Esophagus (tissue), 2 donors: ENCODE data around the gene GULP1. TPM values are rescaled to one million over a fixed set of nuclear protein-coding genes. Genes with fewer than 3 reads are reported as not detected.

Source experiments
- H3K27ac ChIP-seq, 2 donors: one replicate each; pipeline ENCODE4 v1.5.1; 2013; ENCODE audit warnings: low read depth in 2 of 2, mild to moderate bottlenecking in 2 of 2, inconsistent platforms in 1 of 2, low read length in 1 of 2, moderate library complexity in 1 of 2
- H3K27me3 ChIP-seq, 2 donors: one replicate each; pipeline ENCODE4 v1.6.1; 2013; ENCODE audit warnings: low read length in 2 of 2, control low read depth in 1 of 2, mild to moderate bottlenecking in 1 of 2; ENCODE audit not compliant: insufficient read depth in 2 of 2, control insufficient read depth in 1 of 2
- H3K36me3 ChIP-seq, 2 donors: one replicate each; pipeline ENCODE4 v1.6.1; 2013; ENCODE audit warnings: low read length in 1 of 2; ENCODE audit not compliant: control insufficient read depth in 2 of 2, insufficient read depth in 2 of 2
- H3K4me1 ChIP-seq, 2 donors: one replicate each; pipeline ENCODE4 v1.6.1; 2013; ENCODE audit warnings: low read length in 1 of 2; ENCODE audit not compliant: control insufficient read depth in 2 of 2, insufficient read depth in 2 of 2
- H3K4me3 ChIP-seq, 2 donors: one replicate each; pipeline ENCODE4 v1.5.1; 2013; ENCODE audit warnings: low read length in 2 of 2, mild to moderate bottlenecking in 2 of 2, low read depth in 1 of 2, moderate library complexity in 1 of 2
- H3K9me3 ChIP-seq, 2 donors: one replicate each; pipeline ENCODE4 v1.6.1; 2013; ENCODE audit warnings: mild to moderate bottlenecking in 2 of 2, low read depth in 1 of 2, low read length in 1 of 2, moderate library complexity in 1 of 2; ENCODE audit not compliant: control insufficient read depth in 2 of 2, insufficient read depth in 1 of 2
- WGBS, 2 donors: extraction: QIAGEN DNeasy Blood & Tissue Kit; methylation state at CpG; one replicate each; pipeline ENCODE4 v1.1.7; 2013; 5-methylcytosine and 5-hydroxymethylcytosine counted together
- polyA plus RNA-seq, 2 donors: library from polyadenylated mRNA; stranded (reverse); fragments of 200-250 nt; gene quantifications; one replicate each; pipeline ENCODE4 v1.2.3, GENCODE V29; 2013
- donor health status: healthy with polysubstance abuse.
- donor health status: Bipolar disorder and iron deficiency.

Gene GULP1
- polyA plus RNA-seq, result 10 to 100 TPM in 1 of 2 donors, 1 to 10 TPM in 1; 5.5 to 10.5 TPM

DNA sequence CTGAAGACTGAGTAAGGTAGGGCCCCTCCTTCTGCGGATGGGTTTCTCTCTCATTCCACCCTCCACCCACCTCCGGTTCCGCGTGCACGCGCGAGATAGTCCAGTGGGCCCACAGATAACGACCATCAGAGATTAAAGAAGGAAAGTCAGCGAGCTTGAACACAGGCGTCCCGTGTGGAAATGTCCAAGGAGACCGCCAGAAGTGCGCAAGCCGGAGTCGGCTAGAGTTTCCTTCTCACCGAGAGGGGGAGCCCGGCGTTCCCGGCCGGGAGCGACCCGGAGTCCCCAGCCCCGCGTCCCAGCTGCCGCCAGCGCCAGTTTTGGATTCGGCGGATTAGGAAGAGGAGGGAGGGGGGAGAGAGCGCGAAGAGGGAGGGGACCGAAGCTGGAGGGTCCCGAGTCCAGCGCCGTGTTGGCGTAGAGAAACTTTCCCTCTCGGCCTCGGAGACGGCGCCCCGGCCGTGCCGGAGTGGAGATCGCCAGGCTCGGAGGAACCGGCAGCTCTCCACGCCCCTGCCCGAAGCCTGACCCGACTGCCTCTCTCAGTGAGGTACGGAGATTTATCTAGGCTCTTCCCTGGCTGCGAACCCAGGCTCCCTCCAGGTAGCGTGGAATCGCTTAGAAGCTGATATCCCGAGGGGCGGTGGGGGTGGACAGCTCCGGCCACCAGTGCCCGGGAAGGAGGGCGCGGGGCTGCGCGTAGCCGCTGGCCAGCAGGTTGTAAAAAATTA lies at the start of gene GULP1:
Gene GULP1, plus strand, starts transcription at position 258 of the 731 bp plus-strand sequence. CDS start 185,829 bp downstream, outside the sequence.
- WGBS, 2 donors, result 0 to 1% methylated on average over 58 to 61 of the region's 61 CpGs
- peak within 1 kb of the TSS; percentile 97 to 99 for H3K27ac ChIP-seq
- no peaks in the 10 kb centered on the region for H3K36me3 ChIP-seq
- H3K4me3 ChIP-seq, result peak within 1 kb of the TSS; percentile 84 to 89
- H3K27me3 ChIP-seq, result no peaks in the 10 kb centered on the region
- H3K9me3 ChIP-seq, result no peaks in the 10 kb centered on the region
- peaks cover 0 to 3% of the 10 kb centered on the region in 2 donors for H3K4me1 ChIP-seq

DNA sequence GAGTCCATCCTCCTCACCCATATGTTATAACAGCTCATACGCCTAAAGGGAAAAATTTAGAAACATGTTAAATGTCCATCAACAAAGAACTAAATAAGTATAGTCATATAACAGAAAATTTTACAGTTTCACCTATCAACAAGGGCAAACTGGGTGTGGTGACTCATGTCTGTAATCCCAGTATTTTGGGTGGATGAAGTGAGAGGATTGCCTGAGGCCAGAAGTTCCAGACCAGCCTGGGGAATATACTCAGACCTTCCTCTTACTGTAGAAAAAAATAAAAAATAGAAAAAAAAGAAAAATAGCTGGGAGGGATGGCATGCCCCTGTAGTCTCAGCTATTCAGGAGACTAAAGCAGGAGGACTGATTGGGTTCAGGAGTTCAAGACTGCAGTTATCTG lies 48.3 kb upstream of the GULP1 start:
- H3K27me3 ChIP-seq, result no peaks in the 10 kb centered on the region
- no peak overlapping the region for H3K27ac ChIP-seq
- H3K36me3 ChIP-seq, result no peaks in the 10 kb centered on the region
- no peaks in the 10 kb centered on the region for H3K9me3 ChIP-seq
- no peak overlapping the region for H3K4me3 ChIP-seq
- no peaks in the 10 kb centered on the region for H3K4me1 ChIP-seq
- 69 to 87% methylated on average over 1 of the region's 1 CpG for WGBS, 2 donors

DNA sequence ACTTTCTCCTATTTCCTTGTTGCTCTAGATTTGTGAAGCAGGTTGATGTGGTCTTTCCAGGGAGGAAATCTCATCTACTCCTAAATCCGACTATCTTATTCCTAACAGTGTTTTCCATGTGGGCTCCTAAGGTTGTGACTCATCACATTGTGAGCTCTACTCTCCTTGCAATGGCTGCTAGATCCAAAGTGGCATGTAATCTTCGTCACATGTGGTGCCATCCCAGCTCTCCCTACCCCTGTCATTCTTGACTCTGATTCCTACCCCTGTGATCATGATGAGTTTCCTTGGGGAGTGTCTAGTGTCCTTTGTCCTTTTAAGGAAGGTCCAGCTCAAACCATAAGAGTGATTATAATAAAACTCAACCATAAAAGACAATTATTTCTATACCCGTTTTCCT lies 47.3 kb upstream of the GULP1 start:
- no peaks in the 10 kb centered on the region for H3K36me3 ChIP-seq
- H3K27ac ChIP-seq, result no peak overlapping the region
- H3K4me3 ChIP-seq, result no peak overlapping the region
- 76% methylated on average over 3 of the region's 3 CpGs for WGBS, 2 donors
- H3K27me3 ChIP-seq, result no peaks in the 10 kb centered on the region
- H3K9me3 ChIP-seq, result no peaks in the 10 kb centered on the region
- no peaks in the 10 kb centered on the region for H3K4me1 ChIP-seq

DNA sequence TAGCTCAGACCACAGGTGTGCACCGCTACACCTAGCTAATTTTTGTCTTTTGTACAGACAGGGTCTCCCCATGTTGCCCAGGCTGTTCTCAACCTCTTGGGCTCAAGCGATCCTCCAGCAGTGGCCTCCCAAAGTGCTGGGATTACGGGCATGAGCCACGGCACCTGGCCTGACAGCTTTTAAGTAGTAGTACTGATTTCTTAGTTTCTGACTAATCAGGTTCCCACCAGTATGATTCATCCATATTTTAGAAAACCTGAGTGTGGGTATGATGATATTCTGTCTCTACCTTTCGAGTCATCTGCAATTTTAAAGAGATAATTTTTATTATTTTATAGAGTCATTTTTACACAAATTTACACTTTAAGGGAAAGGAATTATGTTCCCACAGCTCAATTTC lies 46.4 kb upstream of the GULP1 start:
- 86 to 88% methylated on average over 5 of the region's 5 CpGs for WGBS, 2 donors
- Histone ChIP-seq H3K36me3 (no peaks in the 10 kb centered on the region), H3K4me3 (no peak overlapping the region), H3K4me1 (no peaks in the 10 kb centered on the region), H3K27ac (no peak overlapping the region), H3K9me3 (no peaks in the 10 kb centered on the region), H3K27me3 (no peaks in the 10 kb centered on the region)

DNA sequence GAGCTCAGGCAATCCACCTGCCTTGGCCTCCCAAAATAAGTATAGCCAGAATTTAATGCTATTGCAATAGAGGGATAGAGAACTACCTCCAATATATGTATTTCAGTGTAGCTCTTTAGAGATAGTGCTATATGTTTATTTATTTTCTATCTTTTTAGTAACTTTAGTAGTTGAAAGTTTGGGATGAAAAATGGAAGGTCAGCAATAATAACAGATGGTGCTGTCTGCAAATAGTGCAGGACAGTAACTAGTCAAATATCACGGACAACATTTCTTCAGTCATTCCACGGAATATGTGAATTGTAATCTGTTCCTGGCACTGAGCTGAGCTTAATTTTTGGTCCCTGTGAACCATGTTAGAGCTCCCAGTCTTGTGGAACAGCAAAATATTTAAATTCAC lies 43.2 kb upstream of the GULP1 start:
- H3K9me3 ChIP-seq, result no peaks in the 10 kb centered on the region
- H3K4me1 ChIP-seq, result no peaks in the 10 kb centered on the region
- 87 to 92% methylated on average over 2 of the region's 2 CpGs for WGBS, 2 donors
- H3K4me3 ChIP-seq, result no peak overlapping the region
- no peaks in the 10 kb centered on the region for H3K36me3 ChIP-seq
- H3K27me3 ChIP-seq, result no peaks in the 10 kb centered on the region
- no peak overlapping the region for H3K27ac ChIP-seq

DNA sequence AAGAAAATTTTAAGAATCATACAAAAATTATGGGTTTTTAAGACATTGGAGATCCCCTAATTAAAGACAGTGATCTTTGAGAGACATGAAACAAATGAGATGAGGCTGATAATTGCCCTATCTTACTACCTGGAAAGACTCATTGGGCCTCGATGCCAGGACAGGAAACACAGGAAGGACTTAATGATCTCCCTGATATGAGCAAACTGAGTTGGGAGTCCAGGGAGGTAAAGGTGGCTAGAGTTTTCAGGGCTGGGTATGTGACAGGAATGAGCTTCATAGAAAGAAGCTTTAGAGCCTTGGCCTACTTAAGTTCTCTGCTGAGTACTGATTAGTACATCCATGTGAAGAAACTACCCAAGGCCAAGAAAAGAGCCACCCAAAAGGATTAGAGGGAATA lies 40.6 kb upstream of the GULP1 start:
- Histone ChIP-seq H3K4me3 (no peak overlapping the region), H3K36me3 (no peaks in the 10 kb centered on the region), H3K4me1 (no peaks in the 10 kb centered on the region), H3K27ac (no peak overlapping the region), H3K9me3 (no peaks in the 10 kb centered on the region), H3K27me3 (no peaks in the 10 kb centered on the region)
- WGBS, 2 donors, result 77 to 81% methylated on average over 1 of the region's 1 CpG

DNA sequence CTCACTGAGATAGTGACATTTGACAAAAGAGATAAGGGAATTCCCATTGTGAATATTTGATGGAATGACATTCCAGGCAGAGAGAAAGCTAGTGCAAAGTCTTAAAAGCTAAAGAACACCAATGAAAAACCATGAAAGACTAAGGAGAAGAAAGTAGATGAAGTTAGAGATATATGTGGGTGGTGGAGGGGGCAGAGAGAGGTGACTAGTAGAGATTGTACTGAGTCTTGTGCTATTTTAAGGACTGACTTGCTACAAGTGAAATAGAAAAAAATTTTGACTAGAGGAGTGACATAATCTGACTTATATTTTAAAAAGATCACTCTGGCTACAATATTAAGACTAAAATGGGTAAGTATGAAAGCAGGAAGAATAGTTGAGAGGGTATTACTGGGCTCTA lies 35.3 kb upstream of the GULP1 start:
- no peaks in the 10 kb centered on the region for H3K4me1 ChIP-seq
- H3K9me3 ChIP-seq, result no peaks in the 10 kb centered on the region
- H3K27ac ChIP-seq, result no peak overlapping the region
- no peaks in the 10 kb centered on the region for H3K27me3 ChIP-seq
- H3K4me3 ChIP-seq, result no peak overlapping the region
- no peaks in the 10 kb centered on the region for H3K36me3 ChIP-seq

DNA sequence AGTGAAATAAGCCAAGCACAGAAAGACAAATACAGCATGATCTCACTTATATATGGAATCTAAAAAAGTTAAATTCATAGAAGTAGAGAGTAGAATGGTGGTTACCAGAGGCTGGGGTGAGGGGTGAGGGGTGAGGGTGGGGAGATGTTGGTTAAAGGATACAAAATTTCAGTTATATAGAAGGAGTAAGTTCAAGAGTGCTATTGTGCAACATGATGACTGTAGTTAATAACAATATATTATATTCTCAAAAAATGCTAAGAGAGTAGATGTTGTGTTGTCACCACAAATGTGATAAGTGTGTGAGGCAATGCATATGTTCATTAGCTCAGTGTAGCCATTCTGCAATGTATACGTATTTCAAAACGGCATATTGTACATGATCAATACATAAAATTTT lies 26.4 kb upstream of the GULP1 start:
- Histone ChIP-seq H3K36me3 (no peaks in the 10 kb centered on the region), H3K9me3 (no peaks in the 10 kb centered on the region), H3K4me3 (no peak overlapping the region), H3K27ac (no peak overlapping the region), H3K27me3 (no peaks in the 10 kb centered on the region), H3K4me1 (no peaks in the 10 kb centered on the region)
- WGBS, 2 donors, result 92 to 98% methylated on average over 2 of the region's 2 CpGs

GRCh38 chr2:188267776-188268175 lies 23.9 kb upstream of the GULP1 start:
- 90 to 95% methylated on average over 2 of the region's 2 CpGs for WGBS, 2 donors
- Histone ChIP-seq H3K36me3 (no peaks in the 10 kb centered on the region), H3K4me3 (no peak overlapping the region), H3K27me3 (no peaks in the 10 kb centered on the region), H3K4me1 (no peaks in the 10 kb centered on the region), H3K27ac (no peak overlapping the region), H3K9me3 (no peaks in the 10 kb centered on the region)

DNA sequence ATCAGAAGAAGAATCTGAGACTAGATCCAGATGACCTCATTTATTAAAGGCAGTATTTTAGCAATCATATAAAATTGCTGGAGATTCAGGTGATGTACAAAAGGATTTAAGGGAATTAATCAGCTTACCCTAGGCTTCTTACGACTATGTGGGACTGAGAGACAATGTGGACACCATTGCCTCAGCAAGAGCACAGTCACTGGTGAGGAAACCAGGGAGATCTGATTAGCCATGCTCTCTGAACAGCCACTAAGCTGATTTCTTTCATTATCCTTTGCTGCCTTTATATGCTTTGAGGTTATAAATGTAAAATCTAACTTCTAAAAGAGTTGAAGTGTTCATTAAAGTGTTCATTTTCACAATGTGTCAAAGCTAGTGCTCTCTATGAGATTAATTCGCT lies 22.7 kb upstream of the GULP1 start:
- H3K4me3 ChIP-seq, result no peak overlapping the region
- H3K36me3 ChIP-seq, result no peaks in the 10 kb centered on the region
- no peaks in the 10 kb centered on the region for H3K9me3 ChIP-seq
- H3K4me1 ChIP-seq, result no peaks in the 10 kb centered on the region
- no peak overlapping the region for H3K27ac ChIP-seq
- WGBS, 2 donors, result 82 to 90% methylated on average over 2 of the region's 2 CpGs
- no peaks in the 10 kb centered on the region for H3K27me3 ChIP-seq
